Activated CD8-positive, alpha-beta T cell treated with anti-CD3 and anti-CD28 coated beads, Interleukin-2, amount 10 ng/mL, durations not matched to agents 7 days and 5 days (primary cell): ENCODE measurements around the gene GALNT10. TPM values are rescaled to one million over a fixed set of nuclear protein-coding genes. Genes with fewer than 3 reads are reported as not detected.

Experiments used
- ATAC-seq: fragments of 150-1000 bp; cut with Tn5 transposase; one replicate; pipeline ENCODE4 v1.10.0; 2021; ENCODE audit warnings: moderate library complexity
- CTCF ChIA-PET: fragments of 350-600 bp; sonication (Branson Sonifier 250); formaldehyde crosslinking; loops from one replicate; lab custom pipeline; 2021; ENCODE audit warnings: antibody characterized with exemption; lab: Charles Lee
- POLR2A ChIA-PET: fragments of 350-600 bp; sonication (Branson Sonifier 250); formaldehyde crosslinking; loops from one replicate; lab custom pipeline; 2021; ENCODE audit warnings: antibody characterized with exemption; lab: Charles Lee
- DNase-seq: peaks from one replicate; pipeline ENCODE4 v3.0.0-alpha.2; 2020
- H3K27ac Mint-ChIP-seq: one replicate; pipeline ENCODE4 v1.8.0; 2021; ENCODE audit warnings: mild to moderate bottlenecking, mixed read lengths
- H3K27me3 Mint-ChIP-seq: one replicate; pipeline ENCODE4 v1.8.0; 2021; ENCODE audit warnings: low read depth, mixed read lengths
- H3K36me3 Mint-ChIP-seq: one replicate; pipeline ENCODE4 v1.8.0; 2021; ENCODE audit warnings: low read depth, mixed read lengths
- H3K4me1 Mint-ChIP-seq: one replicate; pipeline ENCODE4 v1.8.0; 2021; ENCODE audit warnings: low read depth, mixed read lengths
- H3K4me3 Mint-ChIP-seq: one replicate; pipeline ENCODE4 v1.8.0; 2021; ENCODE audit warnings: mild to moderate bottlenecking, mixed read lengths
- H3K9me3 Mint-ChIP-seq: one replicate; pipeline ENCODE4 v1.8.0; 2022; ENCODE audit warnings: mixed read lengths; ENCODE audit not compliant: insufficient read depth
- total RNA-seq, 2 experiments: library from RNA; stranded (reverse); gene quantifications; one replicate each; pipeline ENCODE4 v1.2.3, GENCODE V29; 2021

Gene GALNT10
- total RNA-seq, 2 experiments from 2014 or later = 21.6 to 23.7 TPM

DNA sequence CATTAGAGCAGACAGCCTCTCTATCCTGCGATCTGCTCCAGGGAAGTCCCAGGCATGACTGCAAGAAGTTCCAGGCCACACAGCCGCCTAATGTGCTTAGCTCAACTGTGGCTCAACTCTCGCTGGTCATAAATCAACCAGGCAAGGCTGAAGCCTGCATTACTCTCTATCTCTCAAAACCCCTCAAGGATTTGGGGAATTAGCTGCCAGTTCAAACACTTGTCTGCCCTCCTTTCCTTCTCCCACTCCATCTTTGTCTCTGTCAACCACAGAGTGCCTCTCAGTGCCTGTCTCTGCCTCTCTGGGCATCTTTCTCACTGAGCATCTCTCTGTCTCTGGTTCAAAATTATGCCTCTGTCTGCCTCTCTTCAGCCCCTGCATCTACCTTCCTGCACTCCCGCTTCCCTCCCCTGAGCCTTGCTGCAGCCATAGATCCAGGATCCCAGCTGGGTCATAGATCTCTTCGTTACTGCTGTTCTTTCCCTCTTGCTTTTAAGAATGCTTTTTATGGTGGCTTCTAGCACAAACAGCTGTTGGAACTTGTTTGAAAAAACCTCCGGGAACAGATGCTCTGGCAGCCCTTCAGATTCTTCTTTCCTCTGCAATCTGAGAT, 27.9 kb upstream of the GALNT10 start:
- Mint-ChIP-seq H3K4me1 (no peaks in the 10 kb centered on the region), H3K27me3 (peaks cover 57% of the 10 kb centered on the region), H3K27ac (no peak overlapping the region), H3K36me3 (no peaks in the 10 kb centered on the region), H3K9me3 (no peaks in the 10 kb centered on the region), H3K4me3 (no peak overlapping the region)
- DNase-seq (no peak), ATAC-seq (no peak)
- ChIA-PET CTCF (interaction anchor here (1.1 to 1.4 kb wide), 2 partner anchors 18 to 90 kb away, joined by 4 to 5 read pairs; no protein-coding TSS in a partner anchor), POLR2A (no interaction called here)

DNA sequence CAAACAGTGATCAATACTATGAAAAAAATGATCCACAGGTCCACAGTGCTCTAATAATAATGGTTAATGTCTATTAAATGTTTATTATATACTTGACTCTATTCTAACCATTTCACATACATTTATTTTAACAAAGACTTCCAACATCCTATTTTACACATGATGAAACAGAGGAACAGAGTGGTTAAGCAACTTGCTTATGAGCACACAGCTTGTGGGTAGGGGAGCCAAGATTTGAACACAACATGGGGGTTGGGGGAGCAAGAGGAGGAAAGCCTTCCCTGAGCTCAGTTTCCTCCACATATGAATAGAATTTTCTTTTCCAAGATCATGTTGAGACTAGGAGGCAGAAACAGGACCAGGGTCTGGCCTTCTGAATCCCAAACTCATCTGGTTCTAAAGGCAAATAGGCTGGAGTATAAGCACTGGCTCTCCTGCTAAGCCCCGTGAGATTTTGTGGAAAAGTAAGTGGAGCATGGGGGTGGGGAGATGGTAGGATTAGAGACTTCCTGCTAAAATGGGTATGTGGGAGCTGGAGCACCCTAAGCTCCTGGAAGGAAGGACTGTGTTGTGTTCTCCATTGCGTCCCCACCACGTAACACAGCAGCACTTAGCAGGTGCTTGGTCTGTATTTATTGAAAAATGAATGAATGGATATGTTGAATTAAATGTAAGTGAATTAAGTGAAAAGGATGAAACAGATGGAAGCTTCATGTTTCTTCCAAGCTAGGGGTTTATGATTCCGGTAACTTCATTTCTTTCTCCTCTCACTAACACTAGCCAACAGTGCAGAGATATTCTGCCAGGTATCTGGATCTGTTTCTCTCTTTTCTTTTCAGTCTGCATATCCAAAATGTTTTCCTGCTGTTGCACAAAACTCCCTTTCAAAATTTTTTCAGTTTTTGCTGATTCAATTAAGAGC, 26.9 kb upstream of the GALNT10 start:
- H3K36me3 Mint-ChIP-seq = no peaks in the 10 kb centered on the region
- no peak overlapping the region for H3K27ac Mint-ChIP-seq
- ATAC-seq = no peak
- no peak for DNase-seq
- no peaks in the 10 kb centered on the region for H3K4me1 Mint-ChIP-seq
- ChIA-PET POLR2A (no interaction called here), CTCF (interaction anchor here (1.1 to 1.4 kb wide), 2 partner anchors 17 to 91 kb away, joined by 4 to 5 read pairs; no protein-coding TSS in a partner anchor)
- peaks cover 50% of the 10 kb centered on the region for H3K27me3 Mint-ChIP-seq
- no peaks in the 10 kb centered on the region for H3K9me3 Mint-ChIP-seq
- H3K4me3 Mint-ChIP-seq = no peak overlapping the region

DNA sequence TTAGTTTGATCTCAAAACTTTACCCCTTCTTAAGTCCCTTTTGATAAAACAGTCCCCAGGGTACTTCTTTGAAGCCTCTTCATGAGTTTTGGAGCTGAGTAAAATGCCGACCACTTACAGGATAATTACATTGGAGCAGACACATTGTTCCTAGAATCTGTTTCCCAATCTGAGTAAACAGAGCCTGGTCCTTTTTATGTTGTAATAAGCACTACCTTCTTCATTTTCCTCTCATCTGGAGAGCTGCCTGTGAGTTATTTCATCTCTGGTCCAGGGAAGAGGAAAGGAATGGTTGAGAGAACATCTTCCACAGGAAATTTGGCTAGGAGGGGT, 26.3 kb upstream of the GALNT10 start:
- no peak for ATAC-seq
- POLR2A ChIA-PET = no interaction called here
- Mint-ChIP-seq H3K4me3 (no peak overlapping the region), H3K4me1 (no peaks in the 10 kb centered on the region), H3K27ac (no peak overlapping the region), H3K27me3 (peaks cover 44% of the 10 kb centered on the region), H3K36me3 (no peaks in the 10 kb centered on the region), H3K9me3 (no peaks in the 10 kb centered on the region)
- no peak for DNase-seq
- CTCF ChIA-PET = no interaction called here

DNA sequence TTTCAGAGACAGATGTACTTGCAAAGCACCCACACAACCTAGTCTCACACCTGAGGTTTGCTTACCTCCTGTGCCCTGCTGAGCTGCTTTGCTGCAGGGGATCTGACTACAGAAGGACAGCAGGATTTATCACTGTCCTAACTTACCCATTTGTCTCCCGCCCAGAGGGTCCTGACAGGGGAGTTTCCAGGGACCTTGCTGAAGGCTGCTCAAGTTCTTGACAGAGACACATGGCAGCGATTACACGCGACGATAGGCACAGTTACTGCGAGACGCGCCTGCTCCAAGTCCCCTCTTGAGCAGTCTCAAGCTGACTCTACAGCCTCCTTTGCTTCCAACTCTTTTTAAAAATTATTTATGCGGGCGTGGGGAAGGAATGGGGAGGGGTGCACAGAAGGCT, 24.6 kb upstream of the GALNT10 start:
- H3K36me3 Mint-ChIP-seq = no peaks in the 10 kb centered on the region
- no peak overlapping the region for H3K27ac Mint-ChIP-seq
- H3K4me1 Mint-ChIP-seq = no peaks in the 10 kb centered on the region
- ATAC-seq = no peak
- H3K27me3 Mint-ChIP-seq = peaks cover 37% of the 10 kb centered on the region
- CTCF ChIA-PET = interaction anchor here (1.6 to 1.9 kb wide), 2 partner anchors 9 to 94 kb away, joined by 5 to 7 read pairs; no protein-coding TSS in a partner anchor
- POLR2A ChIA-PET = no interaction called here
- no peaks in the 10 kb centered on the region for H3K9me3 Mint-ChIP-seq
- DNase-seq = no peak
- no peak overlapping the region for H3K4me3 Mint-ChIP-seq

DNA sequence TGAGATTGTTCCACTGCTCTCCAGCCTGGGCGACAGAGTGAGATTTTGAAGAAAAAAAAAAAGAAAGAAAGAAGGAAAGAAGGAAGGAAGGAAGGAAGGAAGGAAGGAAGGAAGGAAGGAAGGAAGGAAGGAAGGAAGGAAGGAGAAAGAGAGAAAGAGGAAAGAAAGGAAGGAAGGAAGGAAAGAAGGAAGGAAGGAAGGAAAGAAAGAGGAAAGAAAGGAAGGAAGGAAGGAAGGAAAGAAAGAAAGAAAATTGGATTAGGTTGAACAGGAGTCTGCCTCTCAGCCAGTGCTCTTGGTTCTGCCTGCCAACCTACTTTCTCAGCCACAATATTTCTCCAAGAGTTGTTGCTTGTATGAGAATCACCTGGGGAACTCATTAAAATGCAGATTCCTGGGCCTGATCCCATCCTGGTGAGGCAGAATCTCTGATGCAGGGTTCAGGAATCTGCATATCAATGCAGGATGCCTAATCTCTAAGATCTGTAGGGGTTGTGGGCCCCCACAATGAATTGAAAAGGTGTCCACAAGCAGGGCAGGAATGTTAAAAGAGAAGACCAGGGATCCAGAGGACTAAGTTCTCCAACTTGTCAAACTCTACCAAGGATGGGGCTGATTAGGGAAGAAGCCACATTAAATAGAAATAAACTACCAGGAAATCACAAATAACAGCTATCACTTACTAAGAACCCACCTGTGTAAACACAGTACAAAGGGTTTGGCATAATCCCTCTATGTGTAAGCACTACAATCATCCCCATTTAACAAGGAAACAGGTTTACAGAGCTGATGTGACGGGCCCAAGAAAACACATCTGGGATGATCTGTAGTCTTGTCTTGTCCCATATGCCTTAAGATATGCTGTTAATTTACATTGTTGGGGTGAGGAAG, 23.4 kb upstream of the GALNT10 start:
- Mint-ChIP-seq H3K4me3 (no peak overlapping the region), H3K36me3 (no peaks in the 10 kb centered on the region), H3K27me3 (peaks cover 31% of the 10 kb centered on the region), H3K9me3 (no peaks in the 10 kb centered on the region), H3K27ac (no peak overlapping the region), H3K4me1 (no peaks in the 10 kb centered on the region)
- POLR2A ChIA-PET = no interaction called here
- no peak for DNase-seq
- CTCF ChIA-PET = interaction anchor here (1.9 kb wide), 1 partner anchor 10 kb away, joined by 7 read pairs; no protein-coding TSS in a partner anchor
- ATAC-seq = no peak

DNA sequence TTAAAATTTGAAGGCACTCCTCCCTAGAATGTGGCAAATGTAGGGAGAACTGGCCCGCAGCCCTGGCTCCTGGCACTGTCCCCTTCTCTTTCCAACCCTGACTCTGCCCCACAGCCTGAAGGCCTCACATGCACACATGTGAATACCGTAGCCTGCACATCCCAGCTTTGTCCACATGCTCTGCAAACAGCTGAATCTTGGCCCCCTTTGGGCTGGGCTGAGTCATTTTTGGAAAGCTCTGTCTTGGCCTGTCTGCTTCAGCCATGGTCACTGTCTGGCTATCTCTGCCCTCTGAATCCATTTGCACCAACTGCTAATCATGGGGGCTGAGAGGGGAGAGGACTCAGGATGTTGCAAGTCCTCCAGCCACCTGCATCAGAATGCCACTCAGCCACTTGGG, 22.1 kb upstream of the GALNT10 start:
- ChIA-PET CTCF (no interaction called here), POLR2A (interaction anchor here (0.5 kb wide), 1 partner anchor 16 kb away, joined by 3 read pairs; no protein-coding TSS in a partner anchor)
- Mint-ChIP-seq H3K4me3 (no peak overlapping the region), H3K27me3 (peaks cover 24% of the 10 kb centered on the region), H3K36me3 (no peaks in the 10 kb centered on the region), H3K9me3 (no peaks in the 10 kb centered on the region), H3K27ac (no peak overlapping the region), H3K4me1 (no peaks in the 10 kb centered on the region)
- no peak for ATAC-seq
- no peak for DNase-seq

DNA sequence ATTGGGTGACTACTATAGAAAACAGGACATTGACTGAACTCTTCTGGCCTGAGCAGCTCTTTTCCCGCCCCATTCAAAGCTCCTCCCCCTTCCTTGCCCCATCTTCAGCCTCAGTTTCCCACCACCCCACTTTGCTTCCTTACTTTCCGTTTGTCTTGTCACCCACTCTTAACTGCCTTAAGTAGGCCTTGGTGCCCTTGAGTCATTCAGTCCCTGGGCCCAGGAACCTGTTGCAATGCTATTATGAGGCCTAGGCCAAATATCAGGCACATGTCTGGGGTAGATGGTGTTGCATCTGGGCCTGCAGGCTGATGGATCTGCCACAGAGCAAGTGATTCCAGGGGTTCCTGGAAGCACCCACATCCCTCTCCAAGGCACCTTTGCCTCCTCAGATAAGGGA, 17.7 kb upstream of the GALNT10 start:
- Mint-ChIP-seq H3K9me3 (no peaks in the 10 kb centered on the region), H3K4me3 (no peak overlapping the region), H3K4me1 (no peaks in the 10 kb centered on the region), H3K27ac (no peak overlapping the region), H3K27me3 (peaks cover 6% of the 10 kb centered on the region), H3K36me3 (no peaks in the 10 kb centered on the region)
- ChIA-PET POLR2A (no interaction called here), CTCF (interaction anchor here (1.4 to 2.3 kb wide), 2 partner anchors 17 to 24 kb away, joined by 6 read pairs; partner anchors contain the start of gene GALNT10)
- DNase-seq (no peak), ATAC-seq (no peak)

DNA sequence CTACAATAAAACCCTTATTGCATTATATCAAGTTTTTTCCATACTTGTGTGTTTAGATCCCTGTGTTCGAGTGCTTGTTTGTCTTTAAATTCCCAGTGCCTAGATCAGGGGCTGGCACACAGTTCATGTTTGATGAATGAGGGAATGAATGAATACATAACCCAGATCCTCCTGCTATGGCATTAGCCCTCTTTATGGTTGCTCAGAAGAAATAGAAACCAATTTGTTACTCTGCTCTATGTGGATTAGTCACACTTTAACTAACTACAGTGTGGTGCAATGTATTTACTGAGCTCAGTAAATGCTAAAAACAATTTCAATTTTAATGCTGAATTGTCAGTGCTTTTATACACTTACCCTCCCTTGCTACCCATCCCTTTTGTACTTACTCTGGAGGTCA, 16.4 kb upstream of the GALNT10 start:
- no peaks in the 10 kb centered on the region for H3K36me3 Mint-ChIP-seq
- ATAC-seq = no peak
- no peaks in the 10 kb centered on the region for H3K4me1 Mint-ChIP-seq
- H3K9me3 Mint-ChIP-seq = no peaks in the 10 kb centered on the region
- CTCF ChIA-PET = interaction anchor here (1.0 to 12.7 kb wide), 3 partner anchors 16 to 101 kb away, joined by 3 to 153 read pairs (median 6); partner anchors contain the start of gene GALNT10
- no peak overlapping the region for H3K27ac Mint-ChIP-seq
- no peak overlapping the region for H3K4me3 Mint-ChIP-seq
- DNase-seq = no peak
- peaks cover 16% of the 10 kb centered on the region for H3K27me3 Mint-ChIP-seq
- POLR2A ChIA-PET = no interaction called here

DNA sequence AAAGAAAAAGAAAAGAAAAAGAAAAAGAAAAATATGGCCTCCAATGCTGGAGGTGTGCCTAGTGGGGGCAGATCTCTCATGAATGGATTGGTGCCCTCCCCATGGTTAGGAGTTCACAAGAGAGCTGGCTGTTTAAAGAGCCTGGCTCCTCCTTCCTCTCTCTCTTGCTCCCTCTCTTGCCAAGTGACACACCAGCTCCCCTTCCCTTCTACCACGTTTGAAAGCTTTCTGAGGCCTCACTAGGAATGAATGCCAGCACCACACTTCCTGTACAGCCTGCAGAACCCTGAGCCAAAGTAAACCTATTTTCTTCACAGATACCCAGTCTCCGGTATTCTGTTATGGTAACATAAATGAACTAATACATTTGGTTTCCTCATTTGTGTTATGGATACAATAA, 14.4 kb upstream of the GALNT10 start:
- H3K27ac Mint-ChIP-seq = no peak overlapping the region
- H3K9me3 Mint-ChIP-seq = no peaks in the 10 kb centered on the region
- H3K36me3 Mint-ChIP-seq = no peaks in the 10 kb centered on the region
- peaks cover 21% of the 10 kb centered on the region for H3K27me3 Mint-ChIP-seq
- no peak for DNase-seq
- ChIA-PET POLR2A (no interaction called here), CTCF (interaction anchor here (0.6 to 12.7 kb wide), 3 partner anchors 101 to 113 kb away, joined by 3 to 153 read pairs (median 4); no protein-coding TSS in a partner anchor)
- H3K4me3 Mint-ChIP-seq = no peak overlapping the region
- no peak for ATAC-seq
- H3K4me1 Mint-ChIP-seq = peaks cover 3% of the 10 kb centered on the region

DNA sequence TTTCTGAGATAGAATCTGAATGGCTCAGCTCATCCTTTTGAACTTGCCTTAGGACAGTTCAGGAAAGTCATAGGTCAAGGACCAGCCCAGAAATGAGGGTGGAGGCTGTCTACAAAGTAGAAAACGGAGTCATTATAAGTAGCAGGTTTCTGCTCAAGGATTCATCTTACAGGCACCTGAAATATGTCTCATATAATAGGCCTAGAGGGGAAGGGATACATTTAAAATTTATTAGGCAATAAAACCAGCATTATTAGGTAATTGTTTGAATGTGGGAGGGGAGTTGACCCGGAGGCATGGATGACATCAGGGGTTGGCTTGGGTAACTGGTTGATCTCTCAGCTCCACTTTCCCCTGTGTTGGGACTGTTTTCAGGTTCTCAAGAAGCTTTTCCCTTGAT, 11.9 kb upstream of the GALNT10 start:
- H3K36me3 Mint-ChIP-seq = no peaks in the 10 kb centered on the region
- ATAC-seq (no peak), DNase-seq (no peak)
- peaks cover 6% of the 10 kb centered on the region for H3K4me1 Mint-ChIP-seq
- CTCF ChIA-PET = interaction anchor here (3.3 to 12.7 kb wide), 5 partner anchors 11 to 226 kb away, joined by 19 to 153 read pairs (median 32); partner anchors contain the start of gene GALNT10
- H3K4me3 Mint-ChIP-seq = no peak overlapping the region
- H3K27me3 Mint-ChIP-seq = peaks cover 31% of the 10 kb centered on the region
- H3K27ac Mint-ChIP-seq = no peak overlapping the region
- no peaks in the 10 kb centered on the region for H3K9me3 Mint-ChIP-seq
- POLR2A ChIA-PET = no interaction called here
